ENCODE measurements around the gene VWF.

DNA sequence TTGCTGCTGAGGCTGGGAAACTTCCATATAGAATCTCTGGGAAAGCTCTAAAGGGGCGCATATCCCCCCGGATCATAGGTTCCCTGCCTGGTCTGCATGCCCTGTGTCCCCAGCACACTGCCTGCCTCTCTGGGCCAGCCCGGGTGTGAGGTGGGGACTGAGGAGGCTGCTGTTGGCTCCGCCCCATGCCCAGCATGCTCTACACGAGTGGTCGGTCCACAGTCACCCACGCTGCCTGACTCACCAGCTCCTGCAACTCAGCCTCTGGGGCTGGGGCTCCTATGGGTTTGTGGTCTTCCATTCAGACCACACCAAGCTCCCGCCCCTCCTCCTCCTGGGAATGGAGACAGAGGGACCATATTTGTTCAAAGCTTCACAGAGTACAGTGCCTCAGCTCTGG, 90.9 kb downstream of the VWF start:
- TF ChIP-seq, protein P1, sequence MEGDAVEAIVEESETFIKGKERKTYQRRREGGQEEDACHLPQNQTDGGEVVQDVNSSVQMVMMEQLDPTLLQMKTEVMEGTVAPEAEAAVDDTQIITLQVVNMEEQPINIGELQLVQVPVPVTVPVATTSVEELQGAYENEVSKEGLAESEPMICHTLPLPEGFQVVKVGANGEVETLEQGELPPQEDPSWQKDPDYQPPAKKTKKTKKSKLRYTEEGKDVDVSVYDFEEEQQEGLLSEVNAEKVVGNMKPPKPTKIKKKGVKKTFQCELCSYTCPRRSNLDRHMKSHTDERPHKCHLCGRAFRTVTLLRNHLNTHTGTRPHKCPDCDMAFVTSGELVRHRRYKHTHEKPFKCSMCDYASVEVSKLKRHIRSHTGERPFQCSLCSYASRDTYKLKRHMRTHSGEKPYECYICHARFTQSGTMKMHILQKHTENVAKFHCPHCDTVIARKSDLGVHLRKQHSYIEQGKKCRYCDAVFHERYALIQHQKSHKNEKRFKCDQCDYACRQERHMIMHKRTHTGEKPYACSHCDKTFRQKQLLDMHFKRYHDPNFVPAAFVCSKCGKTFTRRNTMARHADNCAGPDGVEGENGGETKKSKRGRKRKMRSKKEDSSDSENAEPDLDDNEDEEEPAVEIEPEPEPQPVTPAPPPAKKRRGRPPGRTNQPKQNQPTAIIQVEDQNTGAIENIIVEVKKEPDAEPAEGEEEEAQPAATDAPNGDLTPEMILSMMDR (IDR thresholded peaks at IDR 0.05; ENCODE audit: extremely low read depth in 1 of 2, insufficient read depth in 1 of 2, low read depth in 1 of 2, low read length in 2 of 2): no peak
- TF ChIP-seq POLR2AphosphoS5 (IDR thresholded peaks at IDR 0.05; ENCODE audit: insufficient read depth, low read depth, low read length) (no peak), EZH2 (IDR thresholded peaks at IDR 0.05; ENCODE audit: borderline replicate concordance, low read depth, low read length, severe bottlenecking) (no peak)
- TF ChIP-seq, protein P2, sequence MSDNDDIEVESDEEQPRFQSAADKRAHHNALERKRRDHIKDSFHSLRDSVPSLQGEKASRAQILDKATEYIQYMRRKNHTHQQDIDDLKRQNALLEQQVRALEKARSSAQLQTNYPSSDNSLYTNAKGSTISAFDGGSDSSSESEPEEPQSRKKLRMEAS (IDR thresholded peaks at IDR 0.05; ENCODE audit: insufficient read depth, insufficient read length): no peak

All from endothelial cell of umbilical vein (primary cell).